Esophagus mucosa (tissue), 1 donor: ENCODE results near the gene TMC8. TPM values are rescaled to one million over a fixed set of nuclear protein-coding genes. Genes with fewer than 3 reads are reported as not detected.

Experiments used
- ATAC-seq: fragments of 200-7000 bp; cut with Tn5 transposase; one replicate; pipeline ENCODE4 v1.9.1; 2020
- total RNA-seq: library from RNA; stranded (reverse); gene quantifications from one replicate; pipeline ENCODE4 v1.2.4, GENCODE V29; 2023
- donor health status: DM: yes; HTN: yes; CAD: no.

TMC8 gene
- total RNA-seq, 1 donor from 2014 or later = 2.0 TPM

DNA sequence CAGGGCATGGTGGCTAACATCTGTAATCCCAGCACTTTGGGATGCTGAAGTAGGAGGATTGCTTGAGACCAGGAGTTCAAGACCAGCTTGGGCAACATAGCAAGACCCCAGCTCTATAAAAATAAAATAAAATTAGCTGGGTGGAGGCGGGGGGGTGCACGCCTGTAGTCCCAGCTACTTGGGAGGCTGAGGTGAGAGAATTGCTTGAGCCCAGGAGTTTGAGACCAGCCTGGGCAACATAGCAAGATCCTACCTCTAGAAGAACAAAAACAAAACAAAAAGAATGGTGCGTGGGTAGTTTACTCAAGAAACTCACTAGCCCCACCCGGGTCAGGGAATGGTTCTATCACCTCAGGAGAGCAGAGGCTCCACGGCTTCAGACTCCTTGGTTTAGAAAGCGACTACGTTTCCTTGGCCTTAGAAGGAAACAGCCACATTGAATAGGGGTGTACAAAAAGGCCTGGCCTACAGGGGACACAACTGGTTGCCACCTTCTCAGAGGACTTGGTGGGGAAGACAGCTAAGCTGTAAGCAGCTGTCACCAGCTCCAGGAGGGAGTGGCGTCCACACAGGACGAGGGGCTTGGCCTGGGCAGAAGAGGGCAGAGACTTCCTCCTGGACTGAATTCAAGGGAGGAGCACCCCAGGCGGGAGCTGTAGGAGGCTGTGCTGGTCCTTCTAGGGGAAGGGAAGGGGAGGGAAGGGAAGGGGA, 55.6 kb downstream of the TMC8 start:
- peak; percentile 48 for ATAC-seq

DNA sequence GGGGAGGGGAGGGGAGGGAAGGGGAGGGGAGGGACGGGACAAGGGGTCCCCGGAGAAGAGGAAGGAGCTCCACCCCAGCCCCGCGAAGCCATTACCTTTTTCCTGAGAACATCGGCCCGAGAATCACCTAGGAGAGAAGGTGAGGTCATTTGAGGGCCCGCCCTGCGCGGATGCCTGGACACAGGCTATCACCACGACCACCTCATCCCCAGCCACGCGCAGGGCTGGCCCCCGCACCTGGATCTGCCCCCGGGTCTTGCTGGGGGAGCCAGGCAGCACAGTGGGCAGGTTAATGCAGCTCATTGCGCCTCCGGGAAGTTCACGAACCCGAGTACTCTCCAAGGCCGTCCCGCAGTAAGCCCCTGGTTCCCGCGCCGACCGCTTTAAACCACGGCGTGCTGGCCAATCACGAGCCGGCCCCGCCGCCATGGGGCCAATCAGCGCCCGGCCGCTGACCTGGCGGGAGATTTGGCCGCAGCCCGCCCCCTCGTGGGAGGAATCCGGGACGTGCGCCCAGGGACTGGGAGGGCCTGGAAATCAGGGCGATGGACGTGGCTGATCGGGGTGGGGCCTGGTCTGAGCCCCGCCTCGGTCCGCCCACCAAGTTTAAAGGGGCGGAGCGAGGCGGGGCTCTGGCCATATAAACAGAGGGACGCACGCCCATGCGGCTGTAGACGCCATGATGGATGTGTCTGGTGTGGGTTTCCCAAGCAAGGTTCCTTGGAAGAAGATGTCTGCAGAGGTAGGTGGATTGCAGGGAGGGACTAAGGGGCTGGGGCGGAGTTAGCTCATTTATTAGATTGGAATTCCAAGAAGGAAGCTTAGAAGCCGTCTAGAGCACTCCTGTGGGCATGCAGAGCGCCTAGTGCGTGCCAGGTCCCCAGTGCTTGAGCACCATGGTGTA, 56.4 kb downstream of the TMC8 start, which contains the start of the genes AFMID and TK1:
Gene AFMID, plus strand, starts transcription at position 671 of the 904 bp plus-strand sequence. Its CDS starts 9 bp downstream, at position 680.
Gene TK1, minus strand, starts transcription at position 361 of the 904 bp plus-strand sequence. Its CDS starts 58 bp downstream, at position 303.
- peak; percentile 97 for ATAC-seq

Other genes starting within 250 kb of the TMC8 start
- gene TNRC6C, start 172.1 kb upstream of the TMC8 start, total RNA-seq = 6.8 TPM
- gene TMC6, start 2.0 kb upstream of the TMC8 start, total RNA-seq = 50.2 TPM
- 0.44 TPM for gene C17orf99, start 15.6 kb downstream of the TMC8 start, total RNA-seq
- gene SYNGR2, start 37.8 kb downstream of the TMC8 start, total RNA-seq = 73.0 TPM
- gene TK1, start 56.3 kb downstream of the TMC8 start, total RNA-seq = 33.3 TPM
- gene AFMID, start 56.6 kb downstream of the TMC8 start, total RNA-seq = 19.2 TPM
- gene BIRC5, start 83.5 kb downstream of the TMC8 start, total RNA-seq = 28.5 TPM
- not detected for gene TMEM235, start 100.9 kb downstream of the TMC8 start, total RNA-seq
- gene SOCS3, start 229.3 kb downstream of the TMC8 start, total RNA-seq = 13.6 TPM
- 15.9 TPM for gene PGS1, start 247.9 kb downstream of the TMC8 start, total RNA-seq